ENCODE measurements around the gene DCST2.
A peak's percentile ranks its signal among the peaks of the same experiment; 100 is the strongest.

Gene DCST2

DNA sequence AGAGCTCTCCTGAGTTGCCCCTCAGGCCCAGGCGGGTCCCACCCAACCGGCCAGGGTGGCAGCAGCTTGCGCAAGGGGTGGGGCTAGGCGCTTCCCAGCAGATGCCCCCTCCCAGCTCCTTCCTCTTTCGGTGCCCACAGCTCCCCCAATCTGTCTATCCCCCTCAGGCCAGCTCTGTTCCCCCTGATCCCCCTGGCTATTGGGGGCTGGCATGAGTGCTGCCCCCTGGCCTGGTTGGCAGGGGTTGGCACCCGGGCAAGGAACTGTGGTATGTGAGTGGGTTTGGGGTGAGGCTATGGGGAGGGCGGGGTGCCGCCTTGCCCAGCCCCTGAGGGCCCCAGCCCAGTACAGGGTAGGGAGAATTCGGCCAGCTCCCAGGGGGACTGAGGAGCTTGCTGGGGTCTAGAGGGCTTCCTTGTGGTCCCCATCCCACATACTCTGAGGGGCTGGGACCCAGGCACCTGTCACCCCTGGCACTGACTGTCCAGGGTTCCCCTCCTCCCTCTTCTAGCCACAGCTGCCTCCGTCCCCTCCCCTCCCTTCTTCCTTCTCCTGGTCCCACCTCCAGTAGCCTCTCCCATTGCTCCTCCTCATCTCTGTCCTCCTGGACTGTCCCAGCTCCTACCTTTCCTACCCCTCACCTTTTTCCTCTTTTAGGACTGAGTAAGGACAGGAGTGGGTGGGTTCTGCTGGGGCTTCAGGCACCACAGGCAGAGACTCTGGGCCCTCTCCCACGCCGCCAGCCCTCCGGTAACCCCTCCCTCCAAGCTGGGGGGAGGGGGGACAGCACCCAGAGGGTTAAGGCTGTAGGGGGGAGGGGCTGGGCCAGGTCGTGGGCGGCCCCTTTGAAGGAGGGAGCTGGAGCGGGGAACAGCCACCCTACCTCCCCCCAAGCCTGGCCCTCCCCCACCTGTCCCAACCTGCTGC is 25.3 kb downstream of the DCST2 start:
- no peak for DNase-seq

DNA sequence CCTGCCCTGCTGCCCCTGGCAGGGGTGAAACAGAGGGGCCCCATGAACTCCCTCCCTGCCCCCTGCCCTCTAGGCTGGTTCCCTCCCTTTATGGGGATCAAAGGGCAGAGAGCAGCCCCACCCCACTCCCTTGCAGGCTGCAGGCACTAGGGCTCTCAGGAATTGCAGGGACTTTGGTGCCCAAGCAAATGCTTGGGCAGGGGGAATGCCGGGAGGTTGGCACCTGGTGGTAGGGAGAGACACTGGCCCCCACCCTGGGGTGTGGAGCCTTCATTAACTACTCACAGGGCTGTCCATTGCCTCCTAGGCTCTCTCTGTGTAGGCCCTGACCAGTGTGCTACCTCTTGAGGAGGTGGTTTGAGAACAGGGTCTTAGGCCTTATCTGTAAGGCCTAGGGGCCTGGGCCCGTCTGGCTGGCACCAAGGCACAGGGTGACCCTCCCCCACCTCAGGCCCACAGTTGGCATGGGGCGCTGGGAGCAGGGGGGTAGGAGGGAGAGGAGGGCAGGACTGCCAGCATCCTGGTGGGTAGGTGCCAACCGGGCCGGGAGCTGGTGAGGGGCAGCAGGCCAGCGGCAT is 26.2 kb downstream of the DCST2 start:
- no peak for DNase-seq

DNA sequence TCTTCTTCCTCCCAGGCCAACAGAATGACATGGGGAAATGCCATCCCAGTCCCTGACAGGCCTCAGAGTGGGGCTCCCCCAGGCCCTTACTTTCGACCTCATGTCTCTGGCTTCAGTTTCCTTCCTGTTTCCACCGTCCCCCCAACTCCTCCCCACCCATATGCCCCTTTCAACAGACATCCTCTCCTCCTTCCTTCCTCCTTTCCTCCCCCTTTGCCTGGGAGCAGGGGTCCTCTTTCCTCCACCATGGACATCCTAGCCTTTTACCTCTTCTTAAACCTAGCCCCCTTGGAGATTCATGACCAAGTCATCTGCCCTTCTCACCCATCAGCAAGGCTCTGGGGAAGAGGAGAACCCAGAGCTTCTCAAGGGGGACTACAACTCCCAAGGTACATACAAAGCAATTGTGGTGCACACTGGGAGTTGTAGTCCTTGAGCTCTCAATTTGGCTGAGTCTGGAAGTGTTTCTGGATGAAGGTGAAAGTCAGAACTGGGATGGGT is 26.9 kb downstream of the DCST2 start:
- DNase-seq, result peak; percentile 29

DNA sequence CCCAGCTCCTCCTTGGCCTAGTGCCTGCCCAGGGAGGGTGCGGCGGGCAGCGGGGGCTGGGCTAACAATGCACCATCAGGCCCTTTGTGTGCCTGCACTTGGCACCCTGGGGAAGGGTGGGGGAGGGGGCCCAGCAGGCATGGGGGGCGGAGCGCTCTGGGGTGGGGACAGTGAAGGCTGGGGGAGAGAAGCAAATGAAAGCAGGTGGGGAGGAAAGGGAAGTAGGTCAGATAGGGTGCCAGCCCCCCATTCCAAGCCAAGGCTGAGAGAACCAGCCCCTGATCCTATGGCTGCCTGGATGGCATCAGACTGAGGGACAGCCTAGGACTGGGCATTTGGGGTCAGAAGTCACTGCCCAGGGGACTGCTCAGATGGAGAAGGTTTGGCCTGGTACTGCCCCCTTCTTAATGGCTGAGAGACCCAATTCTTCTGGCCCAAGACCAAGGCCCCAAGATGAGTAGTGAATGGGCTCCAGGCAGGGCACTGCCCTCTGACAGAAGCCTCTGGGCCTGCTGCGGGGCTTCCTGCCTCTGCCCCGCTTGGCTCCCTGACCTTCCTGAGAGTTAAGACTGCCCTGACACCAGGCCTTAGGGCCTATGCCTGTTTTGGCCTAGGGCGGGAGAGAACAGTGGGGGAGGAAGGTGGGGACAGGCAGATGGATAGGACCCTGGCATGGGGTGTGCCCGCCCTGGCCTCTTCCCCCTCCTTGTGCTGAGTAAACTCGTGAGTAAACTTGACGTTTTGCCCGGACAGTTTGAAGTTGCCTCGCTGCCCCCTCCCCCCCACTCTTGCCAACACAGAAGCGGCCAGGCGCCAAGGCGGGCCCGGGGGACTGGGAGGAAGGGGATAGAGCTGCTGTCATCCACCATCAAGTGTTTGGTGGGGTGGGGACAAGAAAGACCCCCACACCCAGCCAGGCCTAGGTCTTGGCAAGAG is 28.2 kb downstream of the DCST2 start:
- no peak for DNase-seq

DNA sequence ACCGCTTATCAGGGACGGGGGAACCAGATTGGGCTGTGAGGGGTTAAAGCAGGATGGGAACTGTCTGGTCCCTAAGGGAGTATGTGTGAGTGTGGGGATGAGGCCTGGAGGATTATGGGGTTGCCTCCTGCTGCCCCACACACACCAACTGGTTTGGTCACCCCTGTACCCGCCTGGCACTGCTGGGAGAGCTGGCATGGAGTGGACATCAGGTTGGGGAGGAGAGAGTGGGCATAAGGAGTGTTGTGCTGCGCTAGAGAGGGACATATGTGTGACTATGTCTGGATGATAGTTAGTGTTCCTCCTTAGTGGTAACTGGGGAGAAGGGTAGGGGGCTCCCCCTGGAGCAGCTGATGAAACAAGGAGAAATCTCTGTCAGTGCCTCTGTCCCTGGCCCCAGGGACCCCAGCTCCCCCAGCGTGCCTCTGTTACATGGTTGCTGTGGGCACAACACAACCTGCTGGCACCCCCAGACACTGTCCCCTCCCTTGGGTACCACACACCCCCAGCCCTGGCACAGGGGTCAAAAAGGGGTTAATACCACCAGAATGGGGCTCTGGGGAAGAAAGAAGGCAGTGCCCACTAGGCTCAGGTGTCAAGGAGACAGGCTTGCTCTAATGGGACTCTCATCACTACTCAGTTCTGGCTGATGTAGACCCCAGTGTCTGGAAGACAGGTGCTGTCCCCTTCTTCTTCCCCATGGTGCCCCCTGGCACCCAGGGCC is 29.1 kb downstream of the DCST2 start:
- no peak for DNase-seq

DNA sequence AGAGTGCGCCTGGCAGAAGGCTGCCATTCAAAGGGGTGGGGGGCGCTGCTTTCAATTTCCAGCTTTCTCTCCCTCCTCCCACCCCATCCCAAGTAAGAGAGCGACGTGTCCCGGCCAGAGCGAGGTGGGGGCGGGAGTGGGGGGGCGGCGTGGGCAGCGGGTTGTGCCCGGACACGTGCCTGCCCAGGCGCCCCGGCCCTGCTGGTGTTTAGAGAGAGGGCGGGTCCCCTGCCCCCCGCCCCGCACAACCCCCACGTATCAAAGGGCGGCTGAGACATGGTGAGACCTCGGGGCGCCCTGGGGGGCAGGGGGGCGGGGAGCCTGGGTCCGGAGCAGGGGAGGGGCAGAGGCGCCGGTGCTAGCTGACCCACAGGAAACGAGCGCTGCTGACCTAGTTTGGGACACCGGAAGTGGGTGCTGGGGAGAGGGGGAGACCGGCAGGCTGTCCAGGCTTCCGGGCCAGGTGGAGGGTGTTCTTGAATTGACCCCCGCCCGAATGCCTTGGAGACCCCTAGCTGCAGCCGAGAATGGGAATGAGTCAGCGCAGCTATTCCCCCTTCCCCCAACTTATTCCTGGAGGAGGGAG is 29.7 kb downstream of the DCST2 start:
- peak; percentile 66 for DNase-seq

DNA sequence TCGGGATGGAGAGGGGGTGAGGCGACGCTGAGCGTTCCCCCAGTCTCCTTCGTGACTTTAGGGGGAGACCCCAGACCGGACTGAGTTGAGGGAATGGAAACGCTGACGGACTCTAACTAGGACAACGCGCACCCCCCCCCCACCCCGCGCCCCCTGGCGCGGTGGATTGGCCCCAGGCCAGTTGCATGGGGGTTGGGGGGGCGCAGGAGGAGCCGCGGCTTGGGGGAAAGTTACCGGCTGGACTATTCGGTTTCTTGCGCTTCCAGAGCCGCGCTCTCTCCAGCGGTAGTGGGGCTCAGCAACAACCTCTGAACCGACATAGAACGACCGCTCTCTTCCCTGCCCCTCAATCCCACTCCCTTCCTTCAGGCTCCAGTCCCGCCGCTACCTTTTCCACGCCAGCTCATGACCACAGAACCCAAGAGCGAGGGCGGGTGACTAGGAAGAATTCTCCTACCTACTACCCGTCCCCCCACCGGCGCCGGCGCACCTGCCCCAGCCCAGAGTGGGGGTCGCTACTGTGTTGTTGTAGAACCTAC is 30.3 kb downstream of the DCST2 start:
- DNase-seq, result peak; percentile 64

DNA sequence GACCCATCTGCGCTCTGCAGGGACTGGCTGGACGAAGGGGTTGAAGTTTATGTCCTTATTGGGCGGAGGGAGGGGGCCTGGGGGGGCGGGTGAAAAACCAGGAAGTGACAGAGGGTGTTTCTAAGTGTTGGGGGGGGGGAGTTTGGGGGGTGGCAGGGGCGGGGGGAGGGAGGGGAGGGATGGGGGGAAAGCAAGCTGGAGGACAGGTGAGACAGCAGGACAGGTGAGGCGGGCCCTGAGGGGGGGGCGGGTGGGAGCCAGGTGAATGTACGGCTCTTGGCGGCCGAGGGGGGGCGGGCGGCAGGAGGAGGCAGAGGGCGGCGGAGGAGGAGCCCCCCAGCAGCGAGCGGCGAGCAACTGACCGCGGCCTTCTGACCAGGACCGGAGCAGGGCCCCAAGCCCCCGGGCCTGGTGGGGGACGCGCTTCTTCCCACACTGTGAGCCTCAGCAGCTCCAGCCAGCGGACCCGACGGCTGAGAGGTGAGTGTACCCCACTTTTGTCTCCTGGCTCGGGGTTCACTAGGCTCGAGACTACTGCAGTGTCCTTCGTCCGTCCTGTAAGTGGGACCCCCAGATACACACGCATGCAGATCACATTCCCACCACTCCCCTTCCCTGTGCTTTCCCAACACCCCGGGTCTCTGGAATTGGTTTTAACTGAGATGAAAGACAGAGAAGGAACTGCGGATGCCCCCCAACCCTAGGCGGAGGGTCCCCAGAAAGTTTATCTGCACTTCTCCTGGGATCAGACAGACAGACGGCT is 30.9 kb downstream of the DCST2 start, which contains the start of gene ZBTB7B:
Gene ZBTB7B (plus strand): TSS at position 339 of the 763 bp plus-strand sequence. CDS start 11,859 bp downstream, outside the sequence.
- no peak for DNase-seq

DNA sequence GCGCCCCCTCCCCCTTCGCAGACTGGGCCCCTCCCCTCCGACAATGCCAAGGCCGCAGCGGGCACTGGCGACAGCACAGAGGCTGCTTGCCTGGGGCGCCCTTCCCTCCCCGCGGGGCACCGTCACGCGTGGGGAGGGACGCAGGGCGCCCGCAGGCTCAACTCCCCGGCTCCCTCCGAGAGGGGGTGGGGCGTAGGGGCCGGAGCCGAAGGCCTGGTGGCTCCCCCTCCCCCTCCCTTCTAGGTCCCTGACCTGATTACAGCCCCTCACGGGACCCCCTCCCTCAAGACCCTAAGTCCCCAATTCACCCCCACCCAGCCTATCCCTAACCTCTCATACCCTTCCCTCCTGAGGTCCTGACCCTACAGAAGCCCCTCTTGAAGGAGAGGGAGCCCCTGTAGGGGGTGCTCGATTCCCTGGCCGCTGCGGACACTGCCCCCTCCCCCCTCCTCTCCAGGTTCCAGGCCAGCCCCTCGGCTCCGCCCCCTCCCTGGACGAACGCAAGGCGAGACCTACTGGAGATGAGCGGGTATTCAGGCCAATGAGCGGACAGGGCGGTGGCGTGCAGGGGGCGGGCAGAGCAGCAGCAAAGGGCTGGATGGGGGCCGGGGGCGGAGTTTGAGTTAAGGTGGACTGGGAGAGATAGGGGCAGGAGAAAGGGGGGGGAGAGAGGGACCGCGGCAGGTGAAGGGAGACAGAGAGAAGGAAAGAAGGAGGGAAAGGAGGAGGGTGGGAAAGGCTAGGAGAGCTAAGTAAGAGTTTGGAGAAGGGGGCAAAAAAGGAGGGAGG is 31.7 kb downstream of the DCST2 start:
- peak; percentile 100 for DNase-seq

DNA sequence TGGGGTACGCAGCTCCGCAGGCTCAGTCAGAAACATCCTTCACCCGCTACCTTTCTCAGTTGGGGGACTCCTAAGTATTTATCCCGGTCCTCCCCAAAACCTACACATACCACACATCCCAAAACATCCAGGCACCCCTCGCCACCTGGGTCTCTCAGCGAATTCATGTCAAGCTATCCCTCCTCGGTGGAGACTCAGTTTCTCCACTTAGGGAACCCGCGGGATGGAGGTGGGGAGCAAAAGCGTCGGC is 32.2 kb downstream of the DCST2 start:
- DNase-seq, result no peak

DNA sequence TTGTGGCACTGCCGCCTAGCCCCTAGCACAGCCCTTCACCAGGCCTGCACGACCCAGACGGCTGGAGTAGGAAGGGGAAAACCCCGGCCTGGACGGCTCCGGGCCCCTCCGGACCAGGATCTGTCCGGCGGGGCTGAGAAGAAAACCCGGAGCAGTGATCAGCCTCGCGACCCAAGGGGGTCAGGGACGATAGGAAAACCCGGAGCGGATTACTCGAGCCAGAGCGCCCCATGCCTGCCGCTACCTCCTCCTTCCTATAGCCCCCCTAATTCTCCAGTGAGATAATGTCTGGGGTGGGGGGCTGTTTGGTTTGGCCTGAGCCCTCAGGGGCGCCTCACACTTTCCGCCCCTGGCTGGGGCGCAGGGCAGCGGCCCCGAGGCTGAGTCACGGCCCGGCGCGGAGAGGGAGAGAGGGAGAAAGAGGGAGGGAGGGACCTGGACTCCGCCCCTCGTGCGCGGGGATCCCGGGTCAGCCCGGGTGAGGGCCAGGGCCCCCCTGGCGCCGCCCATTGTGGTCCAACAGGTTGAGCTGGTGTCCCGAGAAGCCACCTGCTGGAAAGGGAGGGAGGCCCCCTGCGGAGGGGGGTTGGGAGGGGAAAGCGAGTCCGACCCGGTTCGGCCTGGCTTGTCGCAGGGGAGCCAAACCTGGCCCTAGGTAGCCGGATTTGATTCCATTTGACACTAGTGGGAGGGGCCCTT is 32.7 kb downstream of the DCST2 start:
- DNase-seq, result peak; percentile 99

DNA sequence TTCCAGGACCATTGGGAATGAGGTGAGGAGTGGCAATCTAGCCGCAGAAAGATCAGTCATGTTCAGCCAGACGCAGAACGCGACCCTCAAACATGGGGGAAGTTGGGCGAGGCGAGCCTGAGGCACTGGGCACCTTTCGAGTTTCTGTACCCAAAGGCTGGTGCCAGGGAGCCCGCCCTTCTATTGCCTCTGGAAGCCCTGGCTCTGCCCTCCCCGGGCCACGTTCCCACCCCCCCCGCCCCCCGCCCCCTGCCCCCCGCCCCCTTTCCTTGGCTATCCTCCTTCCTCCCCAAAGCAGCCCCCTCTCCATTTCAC is 33.2 kb downstream of the DCST2 start:
- no peak for DNase-seq

DNA sequence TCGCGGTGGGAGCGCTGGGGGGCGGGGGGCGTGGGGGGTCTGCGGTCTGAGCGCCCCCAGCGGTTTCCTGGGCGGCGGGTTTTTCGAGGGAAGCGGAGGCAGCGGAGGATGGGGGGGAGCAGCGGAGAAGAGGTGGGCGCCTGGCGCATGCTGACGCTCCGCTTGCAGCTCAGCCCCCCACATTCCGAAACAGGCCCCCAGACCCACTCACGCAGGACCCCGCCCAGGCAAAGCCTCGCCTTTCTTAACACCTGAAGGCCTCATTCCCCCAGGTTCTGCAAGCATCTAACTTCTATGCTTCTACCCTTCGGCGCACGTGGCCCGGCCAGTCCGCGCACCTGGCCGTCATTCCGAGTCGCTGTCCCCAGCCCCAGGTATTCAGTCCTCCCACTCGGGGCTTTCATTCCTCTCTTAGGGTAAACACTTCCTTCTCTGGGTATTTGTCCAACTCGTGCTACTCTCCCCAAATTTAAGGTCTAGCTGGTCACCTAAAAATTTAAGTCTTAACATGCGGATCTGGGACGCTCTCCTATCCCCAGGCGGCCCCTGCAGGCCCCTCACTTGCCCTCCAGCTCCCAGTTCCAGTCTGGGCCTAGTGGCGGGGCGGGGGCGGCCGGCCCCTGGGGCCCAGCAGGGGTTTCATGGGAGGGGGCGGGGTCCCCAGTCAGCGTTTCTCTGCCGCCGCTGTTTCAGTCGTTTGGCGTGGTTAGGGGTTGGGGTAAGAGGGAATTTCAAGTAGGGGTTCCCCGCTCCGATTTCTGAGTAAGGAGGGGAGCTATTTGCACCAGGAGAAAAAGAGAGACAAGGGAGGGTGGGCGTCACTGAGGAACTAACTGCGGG is 33.8 kb downstream of the DCST2 start:
- DNase-seq, result peak; percentile 91

DNA sequence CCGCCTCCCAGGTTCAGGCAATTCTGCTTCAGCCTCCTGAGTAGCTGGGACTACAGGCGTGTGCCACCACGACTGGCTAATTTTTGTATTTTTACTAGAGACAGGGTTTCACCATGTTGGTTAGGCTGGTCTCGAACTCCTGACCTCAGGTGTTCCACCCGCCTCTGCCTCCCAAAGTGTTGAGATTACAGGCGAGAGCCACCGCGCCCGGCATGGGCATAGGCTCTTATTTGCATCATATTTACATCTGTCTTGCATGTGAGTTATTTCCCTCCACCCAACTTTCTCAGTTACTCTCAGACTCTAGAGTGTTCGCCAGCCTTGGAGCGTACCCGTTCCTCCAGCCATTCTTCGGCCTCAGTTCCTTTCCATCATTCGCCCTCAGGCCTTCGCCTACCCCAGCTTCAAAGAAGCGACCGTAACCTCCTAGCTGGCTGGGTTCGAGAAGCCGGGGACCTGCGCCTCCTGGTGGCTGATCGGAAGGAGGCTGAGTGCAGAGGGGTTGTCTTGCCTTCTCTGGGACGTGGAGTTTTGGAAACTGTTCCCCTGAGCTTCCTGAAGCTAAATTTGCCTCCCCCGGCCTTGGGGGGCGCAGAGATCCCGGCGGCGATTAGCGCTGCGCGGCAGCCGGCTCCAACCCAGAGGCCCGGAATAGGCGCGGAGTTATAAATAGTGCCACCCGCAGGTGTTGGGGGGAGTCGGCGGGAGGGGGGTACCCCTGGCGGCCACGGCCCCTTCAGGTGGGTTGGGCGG is 34.6 kb downstream of the DCST2 start:
- peak; percentile 80 for DNase-seq

DNA sequence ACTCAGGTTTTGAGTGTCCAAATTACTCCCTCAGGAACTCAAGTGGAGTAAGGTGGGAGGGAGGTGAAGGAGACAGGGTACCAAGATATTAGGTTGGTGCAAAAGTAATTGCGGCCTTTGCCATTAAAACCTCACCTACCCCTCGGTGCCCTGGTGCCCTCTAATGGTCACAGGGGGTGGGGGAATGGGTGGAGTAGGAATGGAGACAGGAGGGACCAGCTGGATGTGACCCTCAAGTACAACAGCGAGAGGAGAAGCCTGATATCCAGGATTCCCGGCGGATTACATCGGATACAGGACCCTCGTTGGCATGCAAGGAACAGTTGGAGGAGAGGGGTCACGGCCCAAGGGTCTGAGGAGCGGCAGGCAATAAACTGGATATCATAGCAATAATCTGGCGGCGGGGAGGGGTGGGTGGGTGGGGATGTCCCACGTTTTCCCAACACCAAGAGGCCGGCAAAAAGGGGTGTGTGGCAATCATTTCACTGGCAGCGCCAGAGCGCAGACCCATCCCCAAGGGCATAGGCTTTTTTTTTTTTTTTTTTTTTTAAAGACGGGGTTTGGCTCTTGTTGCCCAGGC is 35.3 kb downstream of the DCST2 start:
- no peak for DNase-seq

DNA sequence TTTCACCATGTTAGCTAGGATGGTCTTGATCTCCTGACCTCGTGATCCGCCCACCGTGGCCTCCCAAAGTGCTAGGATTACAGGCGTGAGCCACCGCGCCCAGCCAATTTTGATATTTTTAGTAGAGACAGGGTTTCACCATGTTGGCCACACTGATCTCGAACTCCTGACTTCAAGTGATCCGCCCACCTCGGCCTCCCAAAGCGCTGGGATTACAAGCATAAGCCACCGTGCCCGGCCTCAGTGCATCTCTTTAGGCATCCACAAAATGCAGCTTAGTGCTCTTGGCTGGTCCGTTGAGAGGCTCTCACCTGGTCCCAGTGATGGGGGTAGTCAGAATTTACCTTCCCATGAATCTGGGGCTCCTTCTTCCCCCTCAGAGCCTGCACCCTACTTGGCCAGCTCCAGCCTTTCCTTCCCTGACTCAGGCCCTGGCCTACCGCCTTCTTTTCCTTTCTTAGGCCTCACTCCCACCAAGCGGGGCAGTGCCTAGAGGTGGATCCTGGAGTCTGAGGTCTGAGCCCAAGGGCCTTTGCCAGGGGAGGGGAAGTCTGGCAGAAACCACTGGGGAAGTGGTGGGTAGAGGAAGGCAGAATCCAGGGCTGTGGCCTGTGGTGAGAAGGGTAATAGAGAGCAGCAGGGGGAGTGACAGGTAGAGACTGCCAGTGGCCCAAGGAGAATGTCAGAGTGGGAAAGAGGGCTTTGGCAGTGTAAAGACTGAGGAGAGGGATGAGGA is 36.4 kb downstream of the DCST2 start:
- DNase-seq, result no peak

Measured in DMS53 (cell line).